DND-41 (cell line): ENCODE data around the gene LRP8.

ENCODE experiments used
- ATAC-seq: fragments of 200-7000 bp; cut with Tn5 transposase; 3 replicates; pipeline ENCODE4 v1.9.1; 2021; ENCODE audit warnings: low read depth; ENCODE audit not compliant: insufficient read depth
- DNase-seq: peaks from one replicate; pipeline ENCODE4 v3.0.0-alpha.2; 2020
- H2AFZ ChIP-seq: 2 replicates; pipeline ENCODE4 v1.6.0; 2012; ENCODE audit warnings: low read depth, low read length
- H3K27ac ChIP-seq: 2 replicates; pipeline ENCODE4 v1.5.1; 2012; ENCODE audit warnings: low read length, inconsistent platforms
- H3K27me3 ChIP-seq: fragments of 200-600 bp; sonication (generic); 2 replicates; pipeline ENCODE4 v1.6.0; 2012; ENCODE audit warnings: low read length, mild to moderate bottlenecking, inconsistent platforms; ENCODE audit not compliant: insufficient read depth, poor library complexity
- H3K36me3 ChIP-seq: 2 replicates; pipeline ENCODE4 v1.5.1; 2012; ENCODE audit warnings: low read length, inconsistent platforms; ENCODE audit not compliant: insufficient read depth
- H3K4me1 ChIP-seq: 2 replicates; pipeline ENCODE4 v1.5.1; 2012; ENCODE audit warnings: mild to moderate bottlenecking, low read length; ENCODE audit not compliant: insufficient read depth
- H3K4me2 ChIP-seq: 2 replicates; pipeline ENCODE4 v1.6.0; 2012; ENCODE audit warnings: mild to moderate bottlenecking, moderate library complexity, low read length, inconsistent platforms; ENCODE audit not compliant: insufficient read depth
- H3K4me3 ChIP-seq, 2 experiments: fragments of 200-600 bp in 1 of 2; shearing (Covaris generic) in 1 of 2; 2 replicates each; pipeline ENCODE4 v1.5.1; 2012 to 2016; ENCODE audit warnings: inconsistent platforms in 2 of 2, low read length in 2 of 2, mild to moderate bottlenecking in 2 of 2, low read depth in 1 of 2, moderate library complexity in 1 of 2
- H3K79me2 ChIP-seq: 2 replicates; pipeline ENCODE4 v1.6.0; 2012; ENCODE audit warnings: low read length, inconsistent platforms; ENCODE audit not compliant: insufficient read depth
- H3K9ac ChIP-seq: 2 replicates; pipeline ENCODE4 v1.6.0; 2012; ENCODE audit warnings: low read depth, mild to moderate bottlenecking, inconsistent platforms, low read length, moderate library complexity
- H3K9me3 ChIP-seq: 2 replicates; pipeline ENCODE4 v1.5.1; 2012; ENCODE audit warnings: low read length, moderate library complexity, mild to moderate bottlenecking, inconsistent platforms; ENCODE audit not compliant: insufficient read depth, severe bottlenecking
- H4K20me1 ChIP-seq: 2 replicates; pipeline ENCODE4 v1.6.0; 2012; ENCODE audit warnings: low read length; ENCODE audit not compliant: insufficient read depth
- EZH2 ChIP-seq: IDR thresholded peaks from 3 replicates; pipeline ENCODE4 v1.6.1; 2012; ENCODE audit warnings: borderline replicate concordance, low read depth, mild to moderate bottlenecking, moderate library complexity, low read length, inconsistent platforms; ENCODE audit not compliant: severe bottlenecking
- TF ChIP-seq, protein P1 (sequence below): IDR thresholded peaks from 2 replicates; pipeline ENCODE4 v1.5.1; 2012; ENCODE audit warnings: borderline replicate concordance, low read length, moderate library complexity, mild to moderate bottlenecking; ENCODE audit not compliant: poor library complexity, severe bottlenecking; ENCODE audit errors: extremely low read depth

The LRP8 gene

DNA sequence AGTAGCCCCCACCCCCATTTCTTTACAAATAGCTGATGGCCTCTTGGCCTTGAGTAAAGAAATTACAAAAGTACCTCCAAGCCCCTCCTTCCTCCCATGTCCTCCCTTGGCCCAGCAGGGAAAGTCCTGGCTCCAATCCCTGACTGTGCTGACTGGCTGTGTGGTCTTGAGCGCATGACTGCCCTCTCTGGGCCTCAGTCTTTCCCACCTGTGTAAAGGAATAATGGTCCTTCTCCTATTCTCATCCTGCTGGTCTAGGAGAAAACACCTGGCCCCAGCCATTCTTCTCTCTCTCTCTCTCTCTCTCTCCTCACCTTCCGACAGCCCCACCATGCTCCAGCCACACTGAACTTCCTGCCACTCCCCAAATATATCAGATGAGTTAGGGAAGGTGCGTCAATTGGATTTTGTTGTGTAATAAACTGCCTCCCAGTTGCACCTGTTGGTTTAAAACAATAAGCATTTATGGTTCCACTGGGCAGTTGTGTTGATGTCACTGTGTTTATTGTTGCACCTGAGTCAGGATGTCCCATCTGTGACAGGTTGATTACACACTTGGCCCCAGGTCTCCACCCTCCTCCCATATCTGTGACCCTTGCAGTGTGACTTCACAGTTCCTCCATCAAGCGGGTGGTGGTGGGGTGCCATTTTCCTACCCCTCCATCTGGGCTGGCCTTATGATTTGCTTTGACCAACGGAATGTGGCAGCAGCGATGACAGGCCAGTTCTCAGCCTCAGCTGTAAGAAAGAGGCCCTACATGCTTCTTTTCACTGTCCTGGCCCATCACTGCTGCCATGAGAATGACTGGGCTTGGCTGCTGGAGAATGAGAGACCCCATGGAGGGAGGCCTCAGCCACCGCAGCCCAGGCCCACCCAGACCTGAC lies 22.3 kb upstream of the LRP8 start:
- TF ChIP-seq, protein P1, sequence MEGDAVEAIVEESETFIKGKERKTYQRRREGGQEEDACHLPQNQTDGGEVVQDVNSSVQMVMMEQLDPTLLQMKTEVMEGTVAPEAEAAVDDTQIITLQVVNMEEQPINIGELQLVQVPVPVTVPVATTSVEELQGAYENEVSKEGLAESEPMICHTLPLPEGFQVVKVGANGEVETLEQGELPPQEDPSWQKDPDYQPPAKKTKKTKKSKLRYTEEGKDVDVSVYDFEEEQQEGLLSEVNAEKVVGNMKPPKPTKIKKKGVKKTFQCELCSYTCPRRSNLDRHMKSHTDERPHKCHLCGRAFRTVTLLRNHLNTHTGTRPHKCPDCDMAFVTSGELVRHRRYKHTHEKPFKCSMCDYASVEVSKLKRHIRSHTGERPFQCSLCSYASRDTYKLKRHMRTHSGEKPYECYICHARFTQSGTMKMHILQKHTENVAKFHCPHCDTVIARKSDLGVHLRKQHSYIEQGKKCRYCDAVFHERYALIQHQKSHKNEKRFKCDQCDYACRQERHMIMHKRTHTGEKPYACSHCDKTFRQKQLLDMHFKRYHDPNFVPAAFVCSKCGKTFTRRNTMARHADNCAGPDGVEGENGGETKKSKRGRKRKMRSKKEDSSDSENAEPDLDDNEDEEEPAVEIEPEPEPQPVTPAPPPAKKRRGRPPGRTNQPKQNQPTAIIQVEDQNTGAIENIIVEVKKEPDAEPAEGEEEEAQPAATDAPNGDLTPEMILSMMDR = no peak
- no peak for TF ChIP-seq EZH2
- Histone ChIP-seq H3K4me1 (no peaks in the 10 kb centered on the region), H3K4me3 (no peak overlapping the region), H3K9ac (no peak overlapping the region), H3K27me3 (peaks cover 4% of the 10 kb centered on the region), H3K79me2 (no peaks in the 10 kb centered on the region), H3K9me3 (no peaks in the 10 kb centered on the region), H4K20me1 (no peaks in the 10 kb centered on the region), H3K27ac (no peak overlapping the region), H3K4me2 (no peak overlapping the region), H2AFZ (no peak overlapping the region), H3K36me3 (no peaks in the 10 kb centered on the region)
- peak; percentile 17 for DNase-seq
- peak; percentile 47 for ATAC-seq

DNA sequence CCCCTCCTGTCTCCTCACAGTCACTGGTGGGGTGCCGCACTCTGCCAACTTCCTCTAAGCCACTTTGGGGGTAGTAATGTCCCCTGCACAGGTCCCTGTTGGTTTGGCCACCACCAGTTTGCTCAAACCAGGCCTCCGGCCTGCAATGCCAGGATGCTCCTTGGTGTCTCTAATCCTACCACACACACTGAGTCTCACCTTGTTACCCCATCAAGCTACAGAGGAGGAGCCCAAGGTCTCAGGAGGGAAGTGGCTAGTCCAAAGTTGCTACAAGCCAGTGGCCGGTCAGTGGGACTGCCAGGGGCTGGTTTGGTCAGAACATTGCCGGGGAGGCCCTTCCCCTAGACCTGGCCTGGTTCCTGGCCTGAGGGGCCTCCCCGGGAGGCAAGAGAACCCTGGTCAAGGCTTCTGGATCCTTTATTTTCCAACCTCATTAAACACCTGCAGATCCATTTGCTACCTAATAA lies 21.5 kb upstream of the LRP8 start:
- no peak for TF ChIP-seq EZH2
- TF ChIP-seq, protein P1 = no peak
- H3K79me2 ChIP-seq = no peaks in the 10 kb centered on the region
- no peak overlapping the region for H2AFZ ChIP-seq
- peaks cover 4% of the 10 kb centered on the region for H3K27me3 ChIP-seq
- H3K9me3 ChIP-seq = no peaks in the 10 kb centered on the region
- H3K36me3 ChIP-seq = no peaks in the 10 kb centered on the region
- H3K27ac ChIP-seq = no peak overlapping the region
- DNase-seq = no peak
- H4K20me1 ChIP-seq = no peaks in the 10 kb centered on the region
- ATAC-seq = no peak
- H3K4me1 ChIP-seq = no peaks in the 10 kb centered on the region
- no peak overlapping the region for H3K4me2 ChIP-seq
- H3K4me3 ChIP-seq = no peak overlapping the region
- no peak overlapping the region for H3K9ac ChIP-seq

DNA sequence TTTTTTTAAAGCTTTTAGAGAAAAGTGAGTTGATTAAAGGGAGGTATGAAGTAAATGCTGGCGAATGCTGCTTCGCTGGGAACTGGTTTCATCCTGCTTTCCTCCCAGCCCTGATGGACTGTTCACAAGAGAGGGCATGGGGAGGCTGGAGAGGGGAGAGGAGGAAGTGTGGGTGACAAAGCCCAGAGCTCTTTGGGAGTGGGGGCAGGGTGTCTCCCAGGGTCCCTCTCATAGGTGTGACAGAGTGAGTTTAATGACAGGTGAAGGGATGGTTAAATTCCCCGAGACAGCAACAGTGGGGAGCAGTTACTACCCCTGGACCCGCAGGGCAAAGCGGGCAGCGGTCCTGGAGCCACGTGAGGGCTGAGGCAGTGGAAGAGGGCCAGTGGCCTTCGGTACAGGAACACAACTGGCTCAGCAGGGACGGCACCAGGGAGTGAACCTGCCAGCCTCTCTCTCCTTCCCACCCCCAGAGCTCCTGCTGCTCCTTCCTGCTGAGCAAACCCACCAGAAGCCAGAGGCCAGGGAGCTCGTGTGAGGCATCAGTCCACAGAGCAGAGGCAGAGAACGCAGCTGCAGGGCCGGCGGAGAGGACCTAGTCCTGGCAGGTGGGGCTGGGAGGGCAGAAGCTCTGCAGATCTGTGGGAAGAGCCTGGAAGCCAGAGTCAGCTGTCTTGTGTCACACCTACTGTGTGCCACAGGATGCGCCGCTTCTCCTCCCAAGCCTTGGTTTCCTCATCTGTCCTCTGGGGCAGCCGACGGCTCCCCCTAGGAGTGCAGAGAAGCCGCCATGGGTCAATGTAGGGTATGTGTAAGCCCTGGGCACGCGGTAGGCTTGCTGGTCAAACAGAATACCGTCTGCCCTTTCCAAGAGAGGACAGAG lies 20.9 kb upstream of the LRP8 start:
- H3K4me3 ChIP-seq = no peak overlapping the region
- no peak overlapping the region for H3K9ac ChIP-seq
- H2AFZ ChIP-seq = no peak overlapping the region
- no peak overlapping the region for H3K4me2 ChIP-seq
- ATAC-seq (no peak; the same call in 2 of the 3 replicates), DNase-seq (no peak)
- no peak for TF ChIP-seq EZH2
- TF ChIP-seq, protein P1 = no peak
- H4K20me1 ChIP-seq = no peaks in the 10 kb centered on the region
- no peaks in the 10 kb centered on the region for H3K79me2 ChIP-seq
- H3K27ac ChIP-seq = no peak overlapping the region
- H3K27me3 ChIP-seq = peaks cover 2% of the 10 kb centered on the region
- no peaks in the 10 kb centered on the region for H3K36me3 ChIP-seq
- no peaks in the 10 kb centered on the region for H3K9me3 ChIP-seq
- H3K4me1 ChIP-seq = no peaks in the 10 kb centered on the region
